Measurements from ENCODE around the gene TMCO4.

The TMCO4 gene

DNA sequence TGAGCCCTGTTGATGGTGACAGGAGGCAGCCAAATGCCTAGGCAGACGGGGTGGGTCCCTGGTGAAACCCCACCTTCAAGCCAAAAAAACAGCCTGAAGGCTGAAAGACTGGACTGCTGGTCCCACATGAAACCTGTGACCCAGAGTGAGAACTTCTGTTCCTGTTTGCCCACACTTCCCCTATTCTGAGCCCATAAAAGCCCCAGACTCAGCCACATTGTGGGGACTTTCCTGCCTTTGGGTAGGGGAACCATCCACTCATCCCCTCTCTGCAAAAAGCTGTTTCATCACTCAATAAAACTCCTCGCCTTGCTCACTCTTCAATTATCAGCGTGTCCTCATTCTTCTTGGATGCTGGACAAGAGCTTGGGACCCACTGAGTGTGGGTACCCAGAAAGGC is 109.9 kb downstream of the TMCO4 start:
- TF ChIP-seq CTCF (conservative IDR thresholded peaks at IDR 0.05; ENCODE audit: low read depth, low read length), result no peak
- DNase-seq (ENCODE audit: low read depth), result no peak
- H3K4me3 ChIP-seq (ENCODE audit: low read depth, low read length), result no peak overlapping the region

DNA sequence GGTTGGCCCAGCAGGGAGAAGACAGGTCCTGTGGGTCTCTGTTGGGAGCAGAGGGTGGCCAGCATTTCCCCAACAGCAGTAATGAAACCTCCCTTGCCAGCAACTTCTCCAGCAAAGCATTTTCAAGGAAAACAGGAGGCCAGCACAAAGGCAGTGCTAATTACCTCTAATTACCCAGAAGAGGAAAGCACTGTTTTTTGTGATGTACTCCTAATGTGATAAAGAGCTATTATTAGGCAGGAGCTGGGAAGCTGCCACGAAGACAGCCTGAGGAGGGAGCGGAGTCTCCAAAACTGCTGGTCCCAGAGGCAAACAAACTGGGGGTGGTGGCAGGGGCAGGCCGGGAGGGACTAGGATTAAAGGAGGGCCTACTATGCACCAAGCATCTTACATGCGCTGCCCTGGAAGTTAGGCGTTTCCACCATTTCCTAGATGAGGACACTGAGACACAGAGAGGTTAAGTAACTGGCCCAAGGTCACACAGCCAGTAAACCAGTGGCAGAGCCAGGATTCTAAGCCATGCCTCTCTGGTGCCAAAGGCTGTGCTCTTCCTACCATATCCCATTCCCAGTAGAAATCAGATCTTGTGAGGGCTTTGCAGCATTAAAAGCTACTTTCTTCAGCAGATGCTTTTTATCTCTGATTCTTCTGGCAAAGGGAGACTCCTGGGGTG is 110.5 kb downstream of the TMCO4 start:
- no peak for DNase-seq (ENCODE audit: low read depth)
- no peak for TF ChIP-seq CTCF (conservative IDR thresholded peaks at IDR 0.05; ENCODE audit: low read depth, low read length)
- no peak overlapping the region for H3K4me3 ChIP-seq (ENCODE audit: low read depth, low read length)

DNA sequence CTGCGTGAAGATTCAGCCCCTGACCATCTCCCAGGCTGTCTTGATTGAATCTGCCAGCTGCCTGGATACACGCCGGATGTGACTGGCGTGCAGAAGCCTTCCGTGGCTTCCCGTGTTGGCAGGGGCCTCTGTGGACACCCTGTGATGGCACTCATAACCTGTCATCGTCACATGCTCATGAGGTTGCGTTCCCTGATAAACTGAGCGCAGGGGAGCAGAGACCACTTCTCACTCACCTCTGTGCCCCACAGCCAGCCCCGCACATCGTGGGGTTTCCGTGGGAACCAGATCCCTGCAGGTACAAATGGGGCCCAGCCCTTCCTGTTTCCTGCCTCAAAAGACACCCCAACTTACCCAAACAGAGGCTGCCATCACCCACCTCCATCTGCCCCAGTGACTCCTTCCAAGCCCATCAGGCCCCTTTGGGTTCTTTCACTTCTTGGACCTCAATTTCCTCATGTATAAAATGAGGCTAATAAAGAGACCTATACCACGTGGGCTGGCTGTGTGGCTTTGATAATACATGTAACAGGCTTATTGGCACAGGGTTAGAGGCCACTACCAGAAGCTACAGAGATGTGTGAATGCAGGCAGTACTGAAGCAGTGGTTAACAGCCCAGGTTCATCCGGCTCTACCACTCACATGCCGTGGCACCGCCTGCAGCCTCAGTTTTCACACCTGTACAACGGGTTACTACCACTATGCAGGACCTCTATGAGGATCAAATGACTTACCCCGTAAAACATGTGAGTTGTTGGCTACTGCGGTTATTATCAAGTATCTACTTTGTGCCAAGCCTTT is 111.5 kb downstream of the TMCO4 start:
- H3K4me3 ChIP-seq (ENCODE audit: low read depth, low read length), result no peak overlapping the region
- no peak for TF ChIP-seq CTCF (conservative IDR thresholded peaks at IDR 0.05; ENCODE audit: low read depth, low read length)
- DNase-seq (ENCODE audit: low read depth), result no peak

GRCh38 chr1:19687414-19687813 is 112.3 kb downstream of the TMCO4 start:
- H3K4me3 ChIP-seq (ENCODE audit: low read depth, low read length), result no peak overlapping the region
- no peak for DNase-seq (ENCODE audit: low read depth)
- TF ChIP-seq CTCF (conservative IDR thresholded peaks at IDR 0.05; ENCODE audit: low read depth, low read length), result no peak

DNA sequence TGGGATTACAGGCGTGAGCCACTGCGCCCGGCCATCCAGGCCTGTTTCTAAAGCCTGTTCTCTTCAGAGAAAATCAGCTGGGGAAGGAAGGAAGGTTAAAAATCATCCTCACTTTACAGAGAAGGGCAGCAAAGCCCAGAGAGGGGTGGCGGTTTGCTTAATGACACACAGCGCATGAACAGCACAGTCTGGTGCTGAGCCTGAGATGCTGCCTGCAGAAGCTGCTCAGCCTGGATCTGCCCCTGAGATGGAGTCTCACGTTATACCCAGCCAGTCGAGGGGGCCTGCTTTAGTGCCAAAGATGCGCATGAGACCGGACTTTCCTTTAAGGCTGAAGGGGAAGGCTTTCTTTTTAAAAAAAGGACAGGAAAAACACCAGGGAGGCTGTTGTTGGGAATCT is 113.7 kb downstream of the TMCO4 start:
- DNase-seq (ENCODE audit: low read depth), result no peak
- TF ChIP-seq CTCF (conservative IDR thresholded peaks at IDR 0.05; ENCODE audit: low read depth, low read length), result no peak
- no peak overlapping the region for H3K4me3 ChIP-seq (ENCODE audit: low read depth, low read length)

- no peak for DNase-seq (ENCODE audit: low read depth)
- TF ChIP-seq CTCF (conservative IDR thresholded peaks at IDR 0.05; ENCODE audit: low read depth, low read length), result no peak
- no peak overlapping the region for H3K4me3 ChIP-seq (ENCODE audit: low read depth, low read length)
These were observed 115.0 kb downstream of the TMCO4 start for GRCh38 chr1:19684677-19685076.

GRCh38 chr1:19683351-19683750 is 116.4 kb downstream of the TMCO4 start:
- H3K4me3 ChIP-seq (ENCODE audit: low read depth, low read length), result no peak overlapping the region
- no peak for DNase-seq (ENCODE audit: low read depth)
- TF ChIP-seq CTCF (conservative IDR thresholded peaks at IDR 0.05; ENCODE audit: low read depth, low read length), result no peak
